ENCODE measurements around the gene NEURL4. TPM values are rescaled to one million over a fixed set of nuclear protein-coding genes. Genes with fewer than 3 reads are reported as not detected.

Gene NEURL4
- total RNA-seq, result 6.4 and 12.7 TPM in 2 replicates

DNA sequence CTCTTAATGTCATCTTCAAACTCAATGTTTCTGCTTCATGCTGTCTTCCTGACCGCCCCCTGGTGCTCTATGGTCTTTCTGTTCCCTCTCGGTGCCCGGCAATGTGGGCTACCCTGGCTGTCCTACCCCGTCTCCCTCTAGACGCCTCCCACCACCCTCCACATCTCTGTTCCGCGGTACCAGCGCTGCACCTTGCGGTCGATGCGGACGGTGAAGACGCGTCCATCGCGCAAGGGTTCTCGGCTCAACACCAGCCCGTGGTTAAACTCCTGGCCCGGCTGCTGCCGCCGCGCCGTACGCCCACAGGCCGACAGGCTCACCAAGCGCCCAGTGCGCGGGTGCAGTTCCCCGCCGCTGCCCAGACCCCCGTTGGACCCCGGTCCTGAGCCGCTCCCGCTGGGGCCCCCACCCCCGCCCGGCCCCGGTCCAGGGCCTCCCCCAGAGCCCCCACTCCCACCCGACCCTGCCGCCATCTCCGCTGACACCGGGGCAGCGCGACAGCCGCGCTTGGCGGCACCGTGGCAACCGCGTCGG is at the start of gene NEURL4:
Gene NEURL4, minus strand, starts transcription at position 496 of the 534 bp plus-strand sequence. Its CDS starts 23 bp downstream, at position 473.

DNA sequence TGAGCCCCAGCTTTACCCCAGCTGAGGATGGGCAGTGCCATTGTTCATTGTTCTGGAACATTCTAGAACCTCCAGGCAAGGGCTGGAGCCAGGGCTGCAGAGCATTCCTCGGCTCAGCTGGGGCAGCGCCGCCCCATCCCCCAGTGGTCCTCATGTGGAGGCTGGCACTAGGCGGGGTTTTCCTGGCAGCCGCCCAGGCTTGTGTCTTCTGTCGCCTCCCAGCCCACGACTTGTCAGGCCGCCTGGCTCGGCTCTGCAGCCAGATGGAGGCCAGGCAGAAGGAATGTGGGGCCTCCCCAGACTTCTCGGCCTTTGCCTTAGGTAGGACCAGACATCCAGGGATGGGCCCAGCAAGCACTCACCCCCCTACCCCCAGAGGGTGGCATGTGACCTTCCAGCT is 25.9 kb upstream of the NEURL4 start, which contains the start of gene TMEM95:
Gene TMEM95, plus strand, starts transcription at position 104 of the 400 bp plus-strand sequence. Its CDS starts 49 bp downstream, at position 153.

DNA sequence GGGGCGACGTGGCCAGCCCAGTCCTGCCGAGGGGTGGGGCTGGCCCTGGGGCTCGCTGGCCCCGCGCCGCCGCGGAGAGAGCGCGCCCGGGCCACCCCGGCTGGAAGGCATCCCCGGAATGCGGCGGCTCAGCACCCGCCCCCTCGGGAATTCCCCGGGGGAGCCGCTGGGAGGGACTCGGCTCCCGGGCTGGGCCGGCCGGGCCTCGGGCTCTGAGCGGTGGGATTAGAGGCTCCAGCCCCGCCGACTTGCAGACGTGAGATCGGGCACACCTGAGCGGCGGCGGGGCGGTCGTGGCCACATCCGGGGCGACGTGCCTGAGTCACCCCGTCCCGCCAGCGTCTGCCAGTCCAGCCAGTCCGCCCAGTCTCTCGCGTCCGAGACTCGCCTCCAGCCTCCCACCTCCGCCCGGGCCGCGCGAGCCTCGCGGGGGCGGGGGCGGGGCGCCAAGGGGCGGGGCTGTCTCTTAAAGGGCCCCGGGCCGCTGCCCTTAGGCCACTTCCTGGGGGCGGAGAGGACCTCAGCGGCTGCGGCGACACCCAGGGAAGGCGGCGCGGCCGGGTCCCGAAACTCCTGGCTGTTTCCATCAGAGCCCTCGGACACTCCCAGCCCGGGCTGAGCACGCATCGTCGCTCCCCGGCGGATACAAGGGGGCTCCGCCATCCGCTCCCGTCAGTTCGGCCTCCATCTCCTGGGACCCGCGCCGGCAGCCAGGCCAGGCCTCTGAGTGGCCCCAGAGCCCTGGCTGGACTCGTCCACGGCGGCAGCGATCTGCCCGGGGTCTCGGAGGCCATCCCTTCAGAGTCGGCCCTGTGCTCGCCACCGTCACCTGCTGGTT is 22.7 kb upstream of the NEURL4 start, which contains the start of gene KCTD11:
Gene KCTD11, plus strand, starts transcription at position 498 of the 838 bp plus-strand sequence.

DNA sequence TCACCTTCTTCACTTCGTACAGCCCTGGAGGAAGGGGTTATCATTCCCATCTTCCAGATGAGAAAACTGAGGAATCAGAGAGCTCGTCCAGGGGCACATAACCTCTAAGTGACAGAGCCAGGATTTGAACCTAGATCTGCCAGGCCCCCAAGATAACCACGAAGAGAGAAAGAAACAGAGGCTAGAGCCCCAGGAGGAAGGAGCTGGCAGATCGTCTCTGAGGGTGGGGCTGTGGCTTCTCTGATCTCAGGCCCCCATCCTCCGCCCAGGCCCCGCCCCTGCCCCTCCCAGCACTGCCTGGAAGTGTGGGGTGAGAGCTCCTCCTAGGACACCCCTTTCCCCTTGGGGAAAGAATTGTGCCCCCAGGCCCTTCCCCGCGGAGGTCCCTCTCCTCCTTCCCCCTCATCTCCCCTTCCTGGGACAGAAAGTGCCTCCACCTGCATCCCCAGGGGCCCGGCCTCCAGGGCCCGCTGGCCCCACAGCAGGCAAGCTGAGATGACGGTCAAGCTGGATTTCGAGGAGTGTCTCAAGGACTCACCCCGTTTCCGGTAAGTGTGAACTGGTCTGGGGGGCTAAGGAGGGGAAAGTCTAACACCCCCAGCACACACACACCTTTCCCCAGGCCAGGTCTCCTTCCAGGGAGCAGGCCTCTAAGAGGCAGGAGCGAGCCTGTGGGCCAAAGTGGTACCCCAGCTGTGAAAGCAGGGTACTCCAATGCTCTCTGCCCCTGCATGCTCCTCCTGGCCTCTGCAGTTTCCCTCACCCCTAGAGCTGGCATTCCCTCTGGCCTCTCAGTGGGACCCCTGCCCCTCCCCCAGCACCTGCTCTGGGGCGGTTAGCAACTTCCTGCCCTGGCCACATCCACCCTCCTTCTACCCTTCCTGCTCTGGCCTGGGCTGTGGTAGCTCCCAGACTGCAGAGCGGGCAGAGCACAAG is 7.4 kb upstream of the NEURL4 start, which contains the start of gene ACAP1:
Gene ACAP1, plus strand, starts transcription at position 290 of the 936 bp plus-strand sequence. Its CDS starts 206 bp downstream, at position 496.

DNA sequence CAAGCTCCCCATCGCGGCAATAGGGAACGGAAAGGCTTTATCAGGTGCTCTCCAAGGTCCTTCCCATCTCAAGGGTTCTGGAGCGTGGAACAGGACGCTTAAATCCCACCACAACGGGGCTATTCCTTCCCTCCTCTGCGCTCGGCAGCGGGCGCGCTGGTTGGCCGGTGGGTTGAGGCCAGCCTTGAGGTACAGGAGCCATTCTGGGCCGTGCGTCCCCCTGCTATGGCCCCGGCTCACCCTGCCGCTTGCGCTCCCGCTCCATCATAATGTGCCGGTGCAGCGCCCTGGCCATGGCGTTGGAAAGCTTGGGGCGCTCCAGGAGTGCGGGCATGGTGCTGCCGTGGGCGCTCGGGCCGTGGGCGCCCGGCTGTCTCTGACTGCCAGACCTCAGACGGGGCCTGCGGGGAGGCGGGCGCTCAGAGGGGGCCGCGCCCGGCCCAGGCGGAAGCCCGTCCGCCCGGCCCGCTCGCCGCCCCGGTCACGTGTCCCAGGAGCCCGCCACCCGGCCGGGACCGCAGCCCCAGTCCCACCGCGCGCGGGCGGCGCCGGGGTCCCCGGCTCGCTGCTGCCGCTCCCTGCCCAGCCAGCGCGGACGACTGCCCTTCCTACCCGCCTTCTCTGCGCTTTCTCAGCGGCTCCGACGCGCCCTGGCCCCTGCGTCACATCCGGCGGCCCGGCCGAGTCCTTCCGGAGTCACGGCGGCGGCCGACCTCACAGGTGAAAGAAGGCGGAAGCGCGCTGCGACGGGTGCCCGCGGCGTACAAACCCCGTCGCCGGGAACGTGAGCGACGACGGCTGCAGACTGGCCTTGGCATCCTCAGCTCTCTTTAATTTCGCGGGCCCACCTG is 14.2 kb downstream of the NEURL4 start, which contains the start of gene GPS2:
Gene GPS2, minus strand, starts transcription at position 642 of the 851 bp plus-strand sequence. Its CDS starts 308 bp downstream, at position 334.

DNA sequence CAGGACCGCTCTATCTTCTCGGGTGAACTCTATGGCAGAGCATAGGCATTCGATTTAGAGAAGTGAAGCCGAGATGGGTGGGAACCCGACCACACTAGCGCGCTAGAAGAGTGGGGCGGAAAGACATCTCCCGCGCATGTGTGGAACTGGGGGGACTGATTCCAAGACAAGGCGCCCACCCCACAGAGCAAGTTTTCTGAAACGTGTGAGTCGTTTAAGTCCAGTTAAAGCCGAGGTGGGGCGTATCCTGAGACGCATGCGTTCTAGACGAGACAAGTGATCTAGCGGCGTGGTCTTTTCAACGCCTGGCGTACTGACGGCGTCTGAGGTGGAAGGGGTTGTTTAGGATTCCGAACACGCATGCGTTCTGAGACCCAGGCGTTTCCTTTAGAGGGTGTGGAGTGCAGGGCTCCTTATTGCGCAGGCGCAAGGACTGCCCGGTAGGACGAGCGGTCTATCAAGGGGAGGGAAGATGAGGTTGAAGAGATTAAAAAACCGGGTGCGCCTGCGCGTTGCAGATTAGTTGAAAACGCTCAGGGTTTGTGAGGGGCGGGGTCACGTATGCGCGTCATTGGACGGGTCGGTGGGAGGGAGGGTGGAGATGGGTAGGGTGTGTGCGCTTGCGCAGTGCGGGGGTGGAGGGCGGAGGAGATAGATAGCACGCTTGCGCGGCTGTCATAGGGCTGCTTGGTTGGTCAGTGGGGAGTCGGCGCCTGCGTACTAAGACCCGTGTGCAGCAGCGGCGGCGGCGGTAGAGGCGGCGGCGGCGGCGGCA is 22.0 kb downstream of the NEURL4 start, which contains the start of gene EIF5A:
Gene EIF5A, plus strand, starts transcription at position 718 of the 775 bp plus-strand sequence. CDS start 2,008 bp downstream, outside the sequence.

DNA sequence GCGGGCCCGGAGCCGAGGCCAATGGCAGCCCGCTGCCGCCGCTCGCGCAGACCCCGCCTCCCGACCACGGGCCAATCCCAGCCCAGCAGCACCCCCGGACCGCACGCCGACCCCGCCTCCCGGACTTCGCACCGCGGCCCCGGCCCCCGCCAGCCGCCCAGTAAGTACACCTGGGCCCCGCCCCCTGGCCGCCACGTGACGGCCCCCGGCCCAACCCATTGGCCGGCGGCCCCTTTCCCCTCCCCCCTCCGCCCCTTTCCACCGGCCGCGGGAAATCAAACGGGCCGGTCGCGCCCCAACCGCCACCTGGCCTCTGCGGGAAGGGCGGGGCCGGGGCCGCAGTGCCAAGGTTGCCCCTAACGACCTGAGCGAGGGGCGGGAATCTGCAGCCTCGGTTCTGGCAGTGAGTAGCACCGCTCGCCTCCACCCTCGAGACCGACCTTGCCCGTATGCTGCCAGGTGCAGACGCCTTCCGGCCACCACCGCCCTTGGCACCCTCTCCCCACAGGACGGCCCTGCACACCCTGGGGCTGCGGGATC is 34.5 kb downstream of the NEURL4 start, which contains the start of gene YBX2:
Gene YBX2, minus strand, starts transcription at position 26 of the 540 bp plus-strand sequence. CDS start 139 bp downstream, outside the sequence.

DNA sequence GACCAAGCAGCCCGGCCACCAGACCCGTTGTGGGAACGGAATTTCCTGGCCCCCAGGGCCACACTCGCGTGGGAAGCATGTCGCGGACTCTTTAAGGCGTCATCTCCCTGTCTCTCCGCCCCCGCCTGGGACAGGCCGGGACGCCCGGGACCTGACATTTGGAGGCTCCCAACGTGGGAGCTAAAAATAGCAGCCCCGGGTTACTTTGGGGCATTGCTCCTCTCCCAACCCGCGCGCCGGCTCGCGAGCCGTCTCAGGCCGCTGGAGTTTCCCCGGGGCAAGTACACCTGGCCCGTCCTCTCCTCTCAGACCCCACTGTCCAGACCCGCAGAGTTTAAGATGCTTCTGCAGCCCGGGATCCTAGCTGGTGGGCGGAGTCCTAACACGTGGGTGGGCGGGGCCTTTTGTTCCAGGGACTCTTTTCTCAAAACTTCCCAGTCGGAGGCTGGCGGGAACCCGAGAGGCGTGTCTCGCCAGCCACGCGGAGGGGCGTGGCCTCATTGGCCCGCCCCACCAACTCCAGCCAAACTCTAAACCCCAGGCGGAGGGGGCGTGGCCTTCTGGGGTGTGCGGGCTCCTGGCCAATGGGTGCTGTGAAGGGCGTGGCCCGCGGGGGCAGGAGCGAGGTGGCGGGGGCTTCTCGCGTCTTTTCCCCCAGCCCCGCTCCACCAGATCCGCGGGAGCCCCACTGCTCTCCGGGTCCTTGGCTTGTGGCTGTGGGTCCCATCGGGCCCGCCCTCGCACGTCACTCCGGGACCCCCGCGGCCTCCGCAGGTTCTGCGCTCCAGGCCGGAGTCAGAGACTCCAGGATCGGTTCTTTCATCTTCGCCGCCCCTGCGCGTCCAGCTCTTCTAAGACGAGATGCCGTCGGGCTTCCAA is 47.8 kb downstream of the NEURL4 start, which contains the start of gene SLC2A4:
Gene SLC2A4, plus strand, starts transcription at position 645 of the 879 bp plus-strand sequence. Its CDS starts 217 bp downstream, at position 862.

Other genes with a start within 250 kb of the NEURL4 start
- gene CLEC10A, start 249.1 kb downstream of the NEURL4 start, total RNA-seq, result 0.24 TPM in 1 of 2 replicates, not detected in the other
- gene ASGR2, start 214.5 kb downstream of the NEURL4 start, total RNA-seq, result not detected in 2 replicates
- gene ASGR1, start 150.0 kb downstream of the NEURL4 start, total RNA-seq, result 0.24 and 0.25 TPM in 2 replicates
- gene DLG4, start 109.5 kb downstream of the NEURL4 start, total RNA-seq, result 17.7 and 21.6 TPM in 2 replicates
- 281 and 473 TPM in 2 replicates for gene ACADVL, start 109.4 kb downstream of the NEURL4 start, total RNA-seq
- 31.5 and 44.1 TPM in 2 replicates for gene DVL2, start 94.8 kb downstream of the NEURL4 start, total RNA-seq
- gene PHF23, start 89.9 kb downstream of the NEURL4 start, total RNA-seq, result 38.6 and 48.0 TPM in 2 replicates
- gene GABARAP, start 86.9 kb downstream of the NEURL4 start, total RNA-seq, result 318 and 677 TPM in 2 replicates
- 78.3 and 99.5 TPM in 2 replicates for gene CTDNEP1, start 77.6 kb downstream of the NEURL4 start, total RNA-seq
- gene ELP5, start 77.1 kb downstream of the NEURL4 start, total RNA-seq, result 30.1 and 41.1 TPM in 2 replicates
- gene CLDN7, start 66.9 kb downstream of the NEURL4 start, total RNA-seq, result 2.0 TPM in 1 of 2 replicates, not detected in the other
- gene SLC2A4, start 47.6 kb downstream of the NEURL4 start, total RNA-seq, result 0.05 TPM in 1 of 2 replicates, not detected in the other
- gene YBX2, start 34.7 kb downstream of the NEURL4 start, total RNA-seq, result 0.06 TPM in 1 of 2 replicates, not detected in the other
- gene EIF5A, start 21.7 kb downstream of the NEURL4 start, total RNA-seq, result 259 and 332 TPM in 2 replicates
- gene GPS2, start 14.0 kb downstream of the NEURL4 start, total RNA-seq, result 29.9 and 34.0 TPM in 2 replicates
- 0.73 TPM in 1 of 2 replicates, not detected in the other for gene ACAP1, start 7.2 kb upstream of the NEURL4 start, total RNA-seq
- gene KCTD11, start 22.8 kb upstream of the NEURL4 start, total RNA-seq, result 11.9 and 14.6 TPM in 2 replicates
- not detected in 2 replicates for gene TMEM95, start 25.8 kb upstream of the NEURL4 start, total RNA-seq
- gene TNK1, start 51.8 kb upstream of the NEURL4 start, total RNA-seq, result 0.05 TPM in 1 of 2 replicates, not detected in the other
- gene PLSCR3, start 65.2 kb upstream of the NEURL4 start, total RNA-seq, result 48.7 and 57.0 TPM in 2 replicates
- gene TMEM256, start 74.8 kb upstream of the NEURL4 start, total RNA-seq, result 42.9 and 68.5 TPM in 2 replicates
- gene NLGN2, start 78.5 kb upstream of the NEURL4 start, total RNA-seq, result 20.6 and 23.5 TPM in 2 replicates
- gene SPEM1, start 91.0 kb upstream of the NEURL4 start, total RNA-seq, result not detected in 2 replicates
- not detected in 2 replicates for gene SPEM2, start 96.3 kb upstream of the NEURL4 start, total RNA-seq
- not detected in 2 replicates for gene SPEM3, start 99.5 kb upstream of the NEURL4 start, total RNA-seq
- 0.62 and 2.1 TPM in 2 replicates for gene TMEM102, start 106.1 kb upstream of the NEURL4 start, total RNA-seq
- 1.1 and 1.2 TPM in 2 replicates for gene FGF11, start 110.2 kb upstream of the NEURL4 start, total RNA-seq
- 2.5 and 4.8 TPM in 2 replicates for gene CHRNB1, start 115.7 kb upstream of the NEURL4 start, total RNA-seq
- 25.5 and 32.9 TPM in 2 replicates for gene ZBTB4, start 150.3 kb upstream of the NEURL4 start, total RNA-seq
- not detected in 2 replicates for gene SLC35G6, start 152.1 kb upstream of the NEURL4 start, total RNA-seq
- 67.3 and 74.0 TPM in 2 replicates for gene POLR2A, start 155.0 kb upstream of the NEURL4 start, total RNA-seq
- gene TNFSF12, start 219.7 kb upstream of the NEURL4 start, total RNA-seq, result 14.6 and 15.0 TPM in 2 replicates
- 3.2 and 8.0 TPM in 2 replicates for gene TNFSF13, start 229.4 kb upstream of the NEURL4 start, total RNA-seq
- 30.5 and 32.1 TPM in 2 replicates for gene SENP3, start 232.6 kb upstream of the NEURL4 start, total RNA-seq